Activated CD8-positive, alpha-beta T cell treated with anti-CD3 and anti-CD28 coated beads for 36 hours (primary cell): ENCODE data around the gene FGF2. TPM values are rescaled to one million over a fixed set of nuclear protein-coding genes. Genes with fewer than 3 reads are reported as not detected.
"Not testable (repeated sequence)": the region's sequence is repeated elsewhere in the genome, so short reads cannot be mapped to it uniquely, and the experiment has no call there.

ENCODE experiments used
- ATAC-seq: fragments of 200-7000 bp; cut with Tn5 transposase; one replicate; pipeline ENCODE4 v1.10.0; 2021; ENCODE audit warnings: mild to moderate bottlenecking, moderate library complexity
- CTCF ChIA-PET: fragments of 350-600 bp; sonication (Branson Sonifier 250); formaldehyde crosslinking; loops from one replicate; lab custom pipeline; 2021; ENCODE audit warnings: antibody characterized with exemption; lab: Charles Lee
- POLR2A ChIA-PET: fragments of 350-600 bp; sonication (Branson Sonifier 250); formaldehyde crosslinking; loops from one replicate; lab custom pipeline; 2021; ENCODE audit warnings: antibody characterized with exemption; lab: Charles Lee
- DNase-seq: peaks from one replicate; pipeline ENCODE4 v3.0.0-alpha.2; 2020
- H3K27ac Mint-ChIP-seq: one replicate; pipeline ENCODE4 v1.8.0; 2021; ENCODE audit warnings: mild to moderate bottlenecking, mixed read lengths
- H3K27me3 Mint-ChIP-seq: one replicate; pipeline ENCODE4 v1.8.0; 2021; ENCODE audit warnings: mixed read lengths
- H3K36me3 Mint-ChIP-seq: one replicate; pipeline ENCODE4 v1.8.0; 2021; ENCODE audit warnings: low read depth, mixed read lengths
- H3K4me1 Mint-ChIP-seq: one replicate; pipeline ENCODE4 v1.8.0; 2021; ENCODE audit warnings: low read depth, mixed read lengths
- H3K4me3 Mint-ChIP-seq: one replicate; pipeline ENCODE4 v1.8.0; 2021; ENCODE audit warnings: mild to moderate bottlenecking, moderate library complexity, mixed read lengths
- H3K9me3 Mint-ChIP-seq: one replicate; pipeline ENCODE4 v1.8.0; 2021; ENCODE audit warnings: mixed read lengths
- CTCF ChIP-seq: fragments of 200-600 bp; IDR thresholded peaks from one replicate; pipeline ENCODE4 v1.8.0; 2022; ENCODE audit warnings: antibody characterized with exemption, mild to moderate bottlenecking
- intact Hi-C: fragments of 100-400 bp; cut with micrococcal nuclease; formaldehyde crosslinking; loops from one replicate; pipeline ENCODE4 v1.10.0; 2022
- total RNA-seq, 2 experiments: library from RNA; stranded (reverse); gene quantifications; one replicate each; pipeline ENCODE4 v1.2.3, GENCODE V29; 2021

The FGF2 gene
- total RNA-seq, 2 experiments from 2014 or later: 0.13 TPM; not detected in 1

GRCh38 chr4:122922877-122923511 is 96.4 kb downstream of the FGF2 start:
- H3K4me3 Mint-ChIP-seq: no peak overlapping the region
- ATAC-seq (peak; percentile 97), DNase-seq (peak; percentile 94)
- CTCF ChIA-PET: interaction anchor here (1.0 to 4.1 kb wide), 4 partner anchors 164 to 321 kb away, joined by 3 to 19 read pairs (median 6); partner anchors contain the start of gene BBS12
- POLR2A ChIA-PET: no interaction called here
- H3K27me3 Mint-ChIP-seq: no peaks in the 10 kb centered on the region
- TF ChIP-seq CTCF: no peak
- H3K9me3 Mint-ChIP-seq: no peaks in the 10 kb centered on the region
- intact Hi-C loops: loop anchor here (2.0 to 10.0 kb wide), 2 partner anchors 164 to 318 kb away; no protein-coding TSS in a partner anchor
- no peaks in the 10 kb centered on the region for H3K36me3 Mint-ChIP-seq
- peaks cover 12% of the 10 kb centered on the region for H3K4me1 Mint-ChIP-seq
- peak overlapping the region; percentile 96 for H3K27ac Mint-ChIP-seq

GRCh38 chr4:122928930-122929329 is 102.3 kb downstream of the FGF2 start:
- intact Hi-C loops: loop anchor here (10.0 kb wide), 1 partner anchor 324 kb away; no protein-coding TSS in a partner anchor
- ATAC-seq: no peak

GRCh38 chr4:122930862-122931261 is 104.2 kb downstream of the FGF2 start:
- POLR2A ChIA-PET: no interaction called here
- Mint-ChIP-seq H3K9me3 (no peaks in the 10 kb centered on the region), H3K4me3 (no peak overlapping the region), H3K27me3 (no peaks in the 10 kb centered on the region), H3K36me3 (peaks cover 12% of the 10 kb centered on the region), H3K4me1 (peaks cover 6% of the 10 kb centered on the region), H3K27ac (no peak overlapping the region)
- intact Hi-C loops: no loop called here
- CTCF ChIA-PET: interaction anchor here (0.7 to 4.6 kb wide), 18 partner anchors 9 to 354 kb away, joined by 3 to 38 read pairs (median 3); partner anchors contain the start of genes BBS12 and NUDT6
- DNase-seq (no peak), ATAC-seq (no peak)
- peak; percentile 70 for TF ChIP-seq CTCF

More at GRCh38 chr4:122928930-122929329, 102.3 kb downstream of the FGF2 start:
- POLR2A ChIA-PET: no interaction called here
- peaks cover 6% of the 10 kb centered on the region for H3K4me1 Mint-ChIP-seq
- H3K9me3 Mint-ChIP-seq: no peaks in the 10 kb centered on the region
- no peak for TF ChIP-seq CTCF
- no peak overlapping the region for H3K4me3 Mint-ChIP-seq
- CTCF ChIA-PET: interaction anchor here (1.2 to 4.6 kb wide), 2 partner anchors 170 to 327 kb away, joined by 3 to 38 read pairs; no protein-coding TSS in a partner anchor
- H3K27me3 Mint-ChIP-seq: no peaks in the 10 kb centered on the region
- DNase-seq: no peak
- peaks cover 7% of the 10 kb centered on the region for H3K36me3 Mint-ChIP-seq
- no peak overlapping the region for H3K27ac Mint-ChIP-seq

- Mint-ChIP-seq H3K4me1 (no peaks in the 10 kb centered on the region), H3K27me3 (no peaks in the 10 kb centered on the region), H3K36me3 (peaks cover 15% of the 10 kb centered on the region), H3K4me3 (no peak overlapping the region), H3K27ac (no peak overlapping the region), H3K9me3 (no peaks in the 10 kb centered on the region)
- ATAC-seq (no peak), DNase-seq (no peak)
- intact Hi-C loops: no loop called here
- CTCF ChIA-PET: interaction anchor here (1.0 to 2.6 kb wide), 4 partner anchors 13 to 331 kb away, joined by 4 to 17 read pairs (median 6); partner anchors contain the start of gene BBS12
- TF ChIP-seq CTCF: no peak
- POLR2A ChIA-PET: no interaction called here
These were observed 106.1 kb downstream of the FGF2 start for GRCh38 chr4:122932763-122933162.

GRCh38 chr4:122945136-122945535 is 118.5 kb downstream of the FGF2 start:
- H3K9me3 Mint-ChIP-seq, intact Hi-C loops, H3K4me1 Mint-ChIP-seq, H3K27ac Mint-ChIP-seq, CTCF ChIA-PET, ATAC-seq, POLR2A ChIA-PET, H3K4me3 Mint-ChIP-seq, H3K27me3 Mint-ChIP-seq: not testable (repeated sequence)
- peaks cover 48% of the 10 kb centered on the region for H3K36me3 Mint-ChIP-seq
- DNase-seq: peak; percentile 18
